Adrenal gland (tissue), 5 donors: ENCODE results near the gene SFXN5.

Experiments used
- POLR2A ChIP-seq, 2 donors: fragments of 450-650 bp; IDR thresholded peaks; one replicate each; pipeline ENCODE4 v1.6.1; 2017; ENCODE audit warnings: antibody characterized with exemption in 2 of 2, mild to moderate bottlenecking in 2 of 2, moderate library complexity in 1 of 2
- TF ChIP-seq, protein P1 (sequence below), 6 experiments: fragments of 450-650 bp in 4 of 6; fragments of 200-600 bp in 2 of 6; sonication (generic) in 1 of 6; IDR thresholded peaks; 1 replicate in 5 of 6; 2 replicates in 1 of 6; pipeline versions ENCODE4 v1.5.1 to v1.8.0; 2016 to 2021; ENCODE audit warnings: antibody characterized with exemption in 6 of 6, mild to moderate bottlenecking in 2 of 6, moderate library complexity in 1 of 6
- donor health status: DM: no; HTN: no; CAD: no.

DNA sequence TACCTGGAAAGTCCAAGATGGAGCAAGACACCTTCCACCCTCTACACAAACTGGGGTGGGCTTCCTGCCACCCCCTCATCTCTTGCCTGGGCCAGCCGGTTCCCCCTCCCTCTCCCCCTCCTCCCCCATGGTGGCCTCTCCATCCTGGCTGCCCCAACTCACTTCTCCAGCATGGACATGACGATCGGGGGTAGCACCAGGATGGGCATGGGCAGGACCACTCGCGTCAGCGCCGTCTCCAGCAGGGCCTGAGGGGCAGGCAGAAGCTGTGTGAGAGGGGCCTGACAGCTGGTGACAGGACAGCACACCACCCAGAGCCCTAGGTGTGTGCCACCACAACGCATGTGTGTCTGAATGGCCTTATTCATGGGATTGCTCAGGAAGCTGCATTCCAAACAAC lies 103.2 kb downstream of the SFXN5 start:
- TF ChIP-seq, protein P1, sequence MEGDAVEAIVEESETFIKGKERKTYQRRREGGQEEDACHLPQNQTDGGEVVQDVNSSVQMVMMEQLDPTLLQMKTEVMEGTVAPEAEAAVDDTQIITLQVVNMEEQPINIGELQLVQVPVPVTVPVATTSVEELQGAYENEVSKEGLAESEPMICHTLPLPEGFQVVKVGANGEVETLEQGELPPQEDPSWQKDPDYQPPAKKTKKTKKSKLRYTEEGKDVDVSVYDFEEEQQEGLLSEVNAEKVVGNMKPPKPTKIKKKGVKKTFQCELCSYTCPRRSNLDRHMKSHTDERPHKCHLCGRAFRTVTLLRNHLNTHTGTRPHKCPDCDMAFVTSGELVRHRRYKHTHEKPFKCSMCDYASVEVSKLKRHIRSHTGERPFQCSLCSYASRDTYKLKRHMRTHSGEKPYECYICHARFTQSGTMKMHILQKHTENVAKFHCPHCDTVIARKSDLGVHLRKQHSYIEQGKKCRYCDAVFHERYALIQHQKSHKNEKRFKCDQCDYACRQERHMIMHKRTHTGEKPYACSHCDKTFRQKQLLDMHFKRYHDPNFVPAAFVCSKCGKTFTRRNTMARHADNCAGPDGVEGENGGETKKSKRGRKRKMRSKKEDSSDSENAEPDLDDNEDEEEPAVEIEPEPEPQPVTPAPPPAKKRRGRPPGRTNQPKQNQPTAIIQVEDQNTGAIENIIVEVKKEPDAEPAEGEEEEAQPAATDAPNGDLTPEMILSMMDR (IDR thresholded peaks at IDR 0.05), result no peak
- TF ChIP-seq POLR2A (IDR thresholded peaks at IDR 0.05), result no peak
